GM21619 (cell line): Measurements from ENCODE around the gene MFSD2A.
"Not testable (repeated sequence)": the region's sequence is repeated elsewhere in the genome, so short reads cannot be mapped to it uniquely, and the experiment has no call there.

Experiments
- ATAC-seq: cut with Tn5 transposase; IDR thresholded peaks from one replicate; pipeline ENCODE4 v1.9.1; 2021; ENCODE audit not compliant: unreplicated experiment

Gene MFSD2A

GRCh38 chr1:39954870-39955546 lies at the start of gene MFSD2A:
MFSD2A (plus strand) TSS chr1:39955145; CDS start chr1:39955293, 148 bp downstream.
- ATAC-seq = peak; percentile 75

DNA sequence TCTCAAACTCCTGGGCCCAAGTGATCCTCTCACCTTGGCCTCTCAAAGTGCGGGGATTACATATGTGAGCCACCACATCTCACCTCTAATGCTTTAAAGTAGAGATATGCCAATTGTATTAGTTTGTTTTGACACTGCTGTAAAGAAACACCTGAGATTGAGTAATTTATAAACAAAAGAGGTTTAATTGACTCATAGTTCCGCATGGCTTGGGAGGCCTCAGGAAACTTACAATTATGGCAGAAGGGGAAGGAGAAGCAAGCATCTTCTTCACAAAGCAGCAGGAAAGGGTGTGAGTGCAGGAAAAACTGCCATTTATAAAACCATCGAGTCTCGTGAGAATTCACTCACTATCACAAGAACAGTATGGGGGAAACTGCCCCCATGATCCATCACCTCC lies 49.8 kb upstream of the MFSD2A start:
- no peak for ATAC-seq

DNA sequence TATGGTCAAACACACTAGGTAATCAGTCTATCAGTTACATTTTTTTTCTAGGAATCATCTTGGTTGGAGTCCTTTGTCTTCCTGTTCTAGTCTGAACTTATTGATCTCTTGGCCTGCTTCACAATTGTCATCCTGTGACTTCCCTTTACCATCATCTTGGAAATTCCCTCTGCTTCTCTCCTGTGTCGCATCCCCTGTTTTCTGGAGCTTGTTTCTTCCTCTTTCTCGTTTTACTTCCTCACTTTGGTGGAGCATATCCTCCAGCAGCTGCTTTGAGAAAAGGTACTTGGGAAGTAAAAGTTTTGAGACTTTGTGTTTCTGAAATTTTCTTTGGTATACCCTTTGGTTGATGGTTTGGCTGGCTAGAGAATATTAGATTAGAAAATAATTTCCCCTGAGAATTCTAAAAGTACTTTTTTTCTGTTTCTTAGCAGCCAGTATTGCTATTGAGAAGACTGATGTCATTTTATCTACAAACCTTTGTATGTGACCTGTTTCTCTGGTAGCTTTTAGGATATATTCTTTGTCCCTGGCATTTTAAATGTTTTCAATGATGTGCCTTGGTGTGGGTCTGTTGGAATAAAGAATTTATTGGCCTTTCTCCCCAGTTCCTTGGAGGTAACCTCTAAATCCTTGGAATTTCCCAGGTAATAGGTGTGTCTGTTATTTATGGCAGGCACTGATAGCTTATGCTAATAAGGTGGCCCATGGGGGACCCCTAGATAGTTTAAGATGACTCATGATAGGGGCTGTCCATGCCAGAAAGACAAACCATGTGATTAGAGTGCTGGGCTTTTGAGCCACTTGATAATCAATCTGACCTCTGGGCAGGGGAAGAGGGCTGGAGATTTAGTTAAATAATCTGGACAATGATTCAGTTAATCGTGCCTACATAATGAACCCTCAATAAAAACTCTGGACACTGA lies 47.2 kb upstream of the MFSD2A start:
- no peak for ATAC-seq

DNA sequence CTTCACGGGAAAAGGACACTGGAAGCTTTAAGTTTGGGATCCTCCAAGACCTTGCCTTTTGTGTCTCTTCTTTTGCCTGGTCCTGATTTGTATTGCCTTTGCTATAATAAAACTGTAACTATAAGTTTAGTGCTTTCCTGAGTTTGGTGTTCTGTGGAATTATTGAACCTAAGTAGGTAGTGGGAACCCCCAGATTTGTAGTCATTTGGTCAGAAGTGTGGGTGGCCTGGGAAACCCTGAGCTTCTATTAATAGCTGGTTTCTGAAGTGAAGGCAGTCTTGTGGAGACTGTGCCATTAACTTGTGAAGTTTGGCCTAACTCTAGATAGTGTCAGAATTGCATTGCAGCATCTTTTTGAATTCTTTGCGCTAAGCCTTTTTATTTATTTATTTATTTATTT lies 46.4 kb upstream of the MFSD2A start:
- no peak for ATAC-seq

DNA sequence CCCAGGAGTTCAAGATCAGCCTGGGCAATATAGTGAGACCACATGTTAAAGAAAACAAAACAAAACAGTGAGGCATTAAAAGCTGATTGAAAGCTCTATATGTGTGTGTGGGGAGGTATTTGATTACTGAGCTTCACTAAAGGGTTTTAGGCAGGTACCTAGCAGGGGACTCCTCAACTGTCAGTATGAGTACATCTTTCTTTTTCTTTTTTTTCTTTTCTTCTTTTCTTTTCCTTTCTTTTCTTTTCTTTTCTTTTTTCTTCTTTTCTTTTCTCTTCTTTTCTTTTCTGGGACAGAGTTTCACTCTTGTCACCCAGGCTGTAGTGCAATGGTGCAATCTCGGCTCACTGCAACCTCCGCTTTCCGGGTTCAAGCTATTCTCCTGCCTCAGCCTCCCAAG lies 44.7 kb upstream of the MFSD2A start:
- no peak for ATAC-seq

DNA sequence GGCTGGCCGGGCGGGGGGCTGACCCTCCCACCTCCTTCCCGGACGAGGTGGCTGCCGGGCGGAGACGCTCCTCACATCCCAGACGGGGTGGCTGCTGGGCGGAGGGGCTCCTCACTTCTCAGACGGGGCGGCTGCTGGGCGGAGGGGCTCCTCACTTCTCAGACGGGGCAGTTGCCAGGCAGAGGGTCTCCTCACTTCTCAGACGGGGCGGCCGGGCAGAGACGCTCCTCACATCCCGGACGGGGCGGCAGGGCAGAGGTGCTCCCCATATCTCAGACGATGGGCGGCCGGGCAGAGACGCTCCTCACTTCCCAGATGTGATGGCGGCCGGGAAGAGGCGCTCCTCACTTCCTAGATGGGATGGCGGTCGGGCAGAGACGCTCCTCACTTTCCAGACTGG lies 41.8 kb upstream of the MFSD2A start:
- not testable (repeated sequence) for ATAC-seq

DNA sequence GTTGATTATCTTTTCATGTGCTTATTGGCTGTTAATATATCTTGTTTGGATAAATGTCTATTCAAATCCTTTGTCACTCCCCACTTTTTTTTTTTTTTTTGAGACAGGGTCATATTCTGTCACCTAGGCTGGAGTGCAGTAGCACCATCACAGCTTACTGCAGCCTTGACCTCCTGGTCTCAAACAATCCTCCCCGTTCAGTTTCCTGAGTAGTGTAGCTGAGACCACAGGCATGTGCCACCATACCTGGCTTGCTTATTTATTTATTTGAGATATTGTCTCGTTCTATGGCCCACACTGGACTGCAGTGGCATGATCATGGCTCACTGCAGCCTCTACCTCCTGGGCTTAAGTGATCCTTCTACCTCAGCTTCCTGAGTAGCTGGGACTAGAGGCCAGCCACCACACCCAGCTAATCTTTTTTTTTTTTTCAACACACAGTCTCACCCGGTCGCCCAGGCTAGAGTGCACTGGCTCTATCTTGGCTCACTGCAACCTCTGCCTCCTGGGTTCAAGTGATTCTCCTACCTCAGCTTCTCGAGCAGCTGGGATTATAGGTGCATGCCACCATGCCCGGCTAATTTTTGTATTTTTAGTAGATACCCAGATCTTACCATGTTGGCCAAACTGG lies 39.3 kb upstream of the MFSD2A start:
- no peak for ATAC-seq

DNA sequence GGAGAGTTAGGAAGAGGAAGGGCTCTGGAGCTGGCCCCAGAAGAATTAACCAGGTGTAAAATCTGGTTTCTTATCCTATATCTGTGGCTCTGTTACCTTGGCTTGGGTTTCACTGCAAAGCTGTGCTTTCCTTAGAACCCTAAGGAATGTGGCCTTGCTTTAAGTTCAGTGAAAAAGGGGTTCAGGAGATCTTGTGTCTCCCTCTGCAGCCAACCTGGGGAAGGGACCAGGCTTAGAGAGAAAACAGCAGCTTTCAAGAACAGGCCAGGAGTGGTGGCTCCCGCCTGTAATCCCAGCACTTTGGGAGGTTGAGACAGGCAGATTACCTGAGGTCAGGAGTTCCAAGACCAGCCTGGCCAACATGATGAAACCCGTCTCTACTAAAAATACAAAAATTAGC lies 37.1 kb upstream of the MFSD2A start:
- ATAC-seq = no peak

DNA sequence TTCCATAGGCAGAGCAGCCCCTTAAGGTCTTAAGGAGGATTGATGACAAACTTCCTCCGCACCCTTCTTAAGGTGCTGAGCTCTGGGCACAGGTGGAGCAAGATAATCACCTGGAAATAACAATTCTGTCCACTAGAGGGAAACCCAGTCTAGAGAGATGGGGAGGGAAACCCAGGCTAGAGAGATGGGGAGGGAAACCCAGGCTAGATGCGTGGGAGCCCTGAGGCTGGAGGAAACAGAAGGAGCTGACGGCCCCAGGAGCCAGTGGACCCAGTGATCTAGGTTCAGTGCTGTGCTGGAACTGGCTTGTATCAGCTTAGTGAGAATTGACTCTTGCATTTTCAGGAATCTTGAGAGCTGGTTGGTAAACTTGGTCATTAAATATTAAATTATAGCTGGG lies 35.4 kb upstream of the MFSD2A start:
- no peak for ATAC-seq

GRCh38 chr1:39922251-39922688 lies 32.7 kb upstream of the MFSD2A start:
- no peak for ATAC-seq

- no peak for ATAC-seq
Measured at GRCh38 chr1:39925721-39926342, 29.1 kb upstream of the MFSD2A start.

GRCh38 chr1:39926343-39926793 lies 28.6 kb upstream of the MFSD2A start:
- ATAC-seq = no peak

- no peak for ATAC-seq
Measured at GRCh38 chr1:39926820-39927219, 28.1 kb upstream of the MFSD2A start.

- ATAC-seq = no peak
Measured at GRCh38 chr1:39927538-39927937, 27.4 kb upstream of the MFSD2A start.

- no peak for ATAC-seq
Measured at GRCh38 chr1:39928809-39929587, 25.9 kb upstream of the MFSD2A start.

DNA sequence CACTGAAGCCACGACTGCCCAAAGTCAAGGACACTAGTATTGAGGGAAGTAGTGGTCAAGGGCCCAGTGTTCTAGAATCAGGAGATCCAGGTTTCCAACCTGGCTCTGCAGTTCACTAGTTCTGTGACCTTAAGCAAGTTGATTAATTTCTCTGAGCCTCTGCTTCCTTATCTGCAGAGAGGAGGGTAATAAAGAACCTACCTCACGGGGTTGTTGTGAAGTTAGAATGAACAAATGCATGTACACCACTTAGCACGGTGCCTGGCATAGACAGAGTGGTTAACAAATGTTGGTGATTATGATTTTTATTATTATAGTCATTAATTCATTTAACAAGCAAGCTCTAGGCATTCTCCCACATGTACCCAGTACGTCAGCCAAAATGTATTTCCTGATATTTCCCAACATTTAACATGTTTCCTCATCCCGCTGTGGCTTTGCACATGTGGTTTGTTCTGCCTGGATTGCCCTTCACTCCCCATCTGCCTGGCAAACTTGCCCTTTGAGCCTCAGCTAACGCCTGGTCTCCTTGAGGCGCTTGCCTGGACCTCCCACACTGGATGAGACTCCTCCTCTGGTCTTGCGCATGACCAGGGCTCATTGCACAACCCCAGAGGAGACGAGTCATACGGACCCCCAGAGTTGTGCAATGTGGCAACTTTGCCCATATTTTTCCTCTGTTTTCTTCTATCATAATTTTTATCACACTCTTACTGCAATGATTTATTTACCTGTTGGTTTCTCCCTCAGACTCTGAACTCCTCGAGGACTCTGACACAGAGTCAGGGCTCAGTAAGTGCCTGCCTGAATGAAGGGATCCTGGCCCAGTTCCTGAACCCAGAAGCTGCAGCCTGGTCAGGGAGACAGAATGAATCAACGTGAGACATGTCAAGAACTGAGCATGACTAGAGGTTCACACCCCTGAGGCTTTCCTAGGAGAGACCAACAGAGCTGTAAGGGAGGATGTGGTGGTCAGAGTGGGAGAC lies 20.7 kb upstream of the MFSD2A start:
- no peak for ATAC-seq

- no peak for ATAC-seq
Measured at GRCh38 chr1:39936724-39937491, 18.0 kb upstream of the MFSD2A start.

- ATAC-seq = no peak
Measured at GRCh38 chr1:39938856-39939255, 16.1 kb upstream of the MFSD2A start.
